ENCODE measurements around the gene TTC29.
"Not testable (repeated sequence)": the region's sequence is repeated elsewhere in the genome, so short reads cannot be mapped to it uniquely, and the experiment has no call there.

Gene TTC29

DNA sequence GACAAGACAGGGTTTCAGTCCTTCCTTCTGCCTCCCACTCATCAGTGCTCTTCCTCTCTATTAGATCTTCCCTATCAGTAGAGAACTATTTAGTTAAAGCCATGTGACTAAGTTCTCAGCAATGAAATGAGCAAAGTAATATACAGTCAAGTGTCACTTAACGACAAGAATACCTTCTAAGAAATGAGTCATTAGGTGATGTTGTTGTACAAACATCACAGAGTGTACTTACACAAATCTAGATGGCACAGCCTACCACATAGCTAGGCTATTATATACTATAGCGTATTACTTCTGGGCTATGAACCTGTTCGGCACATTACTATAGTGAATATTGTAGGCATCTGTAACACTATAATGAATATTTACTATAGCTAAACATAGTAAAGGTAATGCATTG lies 235.7 kb downstream of the TTC29 start:
- DNase-seq (ENCODE audit: low spot score): no peak

GRCh38 chr4:146699910-146700309 lies 245.8 kb downstream of the TTC29 start:
- no peak for DNase-seq (ENCODE audit: low spot score)

DNA sequence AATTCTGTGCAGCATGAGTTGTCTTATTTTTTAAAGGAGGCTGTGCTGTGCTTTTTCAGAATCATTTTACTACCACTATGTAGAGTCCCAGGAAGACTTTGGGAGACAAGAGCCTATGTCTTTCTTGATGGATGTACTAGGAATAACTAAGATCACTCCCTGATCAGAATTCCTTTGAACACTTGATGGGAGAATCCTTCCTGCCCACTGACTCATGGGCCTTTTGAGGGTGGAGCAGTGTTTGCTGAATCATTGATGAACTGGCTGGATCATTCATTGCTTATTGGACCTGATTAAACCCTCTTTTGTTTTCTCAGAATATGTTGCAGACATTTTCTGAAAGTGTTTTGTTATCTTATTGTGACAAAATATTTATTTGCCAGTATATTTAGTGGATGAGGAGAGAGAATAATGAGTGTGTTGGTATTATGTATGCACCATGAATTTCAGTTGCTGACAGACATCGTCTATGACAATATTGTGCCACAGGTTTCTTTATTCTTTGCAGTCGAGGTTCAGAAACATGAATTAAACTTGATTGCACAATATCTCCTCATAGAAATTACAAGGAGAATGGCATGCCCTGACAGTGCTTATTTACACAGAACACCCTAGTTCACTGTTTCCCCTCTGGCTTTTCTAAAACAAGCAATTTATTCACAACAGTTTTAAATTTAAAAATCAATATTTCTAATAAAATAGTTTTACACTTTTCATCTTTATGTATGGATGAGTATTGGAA lies 270.7 kb downstream of the TTC29 start:
- no peak for DNase-seq (ENCODE audit: low spot score)

GRCh38 chr4:146663968-146664311 lies 281.7 kb downstream of the TTC29 start:
- DNase-seq (ENCODE audit: low spot score): not testable (repeated sequence)

DNA sequence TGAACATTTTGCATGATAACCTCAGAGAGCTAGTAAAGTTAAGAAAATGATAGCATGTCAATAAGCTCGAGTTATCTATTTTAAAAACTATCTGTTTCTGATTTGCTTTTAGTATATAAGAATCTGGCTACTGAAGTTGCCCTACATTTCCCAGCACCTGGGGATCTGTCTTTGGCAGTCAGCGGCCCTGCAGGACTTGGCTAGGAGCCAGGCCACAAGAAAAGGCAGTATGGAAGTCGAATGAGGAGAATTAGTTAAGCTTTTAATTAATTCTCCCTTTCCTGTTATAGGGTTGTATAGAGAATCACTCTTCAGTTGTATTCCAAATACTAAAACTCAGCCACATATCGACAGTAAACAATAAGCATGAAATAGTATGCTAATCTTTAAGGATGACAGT lies 284.3 kb downstream of the TTC29 start:
- no peak for DNase-seq (ENCODE audit: low spot score)

All from HuH-7.5 (cell line).